H9 (cell line): ENCODE measurements around the gene DUSP6. TPM values are rescaled to one million over a fixed set of nuclear protein-coding genes. Genes with fewer than 3 reads are reported as not detected.

Experiments used
- DNase-seq: peaks from one replicate; pipeline ENCODE4 v3.0.0-alpha.2; 2017
- H2AFZ ChIP-seq: one replicate; pipeline ENCODE4 v1.6.1; 2013; ENCODE audit warnings: mild to moderate bottlenecking, low read length, control low read depth, moderate library complexity
- H2AK5ac ChIP-seq: 2 replicates; pipeline ENCODE4 v1.6.1; 2013; ENCODE audit warnings: low read length, control low read depth, mixed read lengths; ENCODE audit not compliant: insufficient read length
- H2BK120ac ChIP-seq: one replicate; pipeline ENCODE4 v1.6.1; 2013; ENCODE audit warnings: low read depth, mild to moderate bottlenecking, low read length, control low read depth, inconsistent platforms; ENCODE audit not compliant: poor library complexity, severe bottlenecking
- H2BK12ac ChIP-seq: 2 replicates; pipeline ENCODE4 v1.6.1; 2013; ENCODE audit warnings: low read length, control low read depth, mixed read lengths, low read depth; ENCODE audit not compliant: insufficient read length
- H2BK15ac ChIP-seq: 2 replicates; pipeline ENCODE4 v1.6.1; 2013; ENCODE audit warnings: low read depth, low read length, control low read depth
- H2BK20ac ChIP-seq: one replicate; pipeline ENCODE4 v1.6.1; 2013; ENCODE audit warnings: low read depth, mild to moderate bottlenecking, low read length, control low read depth, inconsistent platforms; ENCODE audit not compliant: poor library complexity, severe bottlenecking
- H2BK5ac ChIP-seq: 2 replicates; pipeline ENCODE4 v1.6.1; 2013; ENCODE audit warnings: low read length, control low read depth, mixed read lengths; ENCODE audit not compliant: insufficient read length
- H3K14ac ChIP-seq: 2 replicates; pipeline ENCODE4 v1.6.1; 2013; ENCODE audit warnings: low read length, control low read depth; ENCODE audit not compliant: insufficient read depth
- H3K18ac ChIP-seq: 2 replicates; pipeline ENCODE4 v1.6.1; 2013; ENCODE audit warnings: low read depth, mild to moderate bottlenecking, mixed read lengths, low read length, control low read depth; ENCODE audit not compliant: insufficient read length
- H3K23ac ChIP-seq: 2 replicates; pipeline ENCODE4 v1.6.1; 2013; ENCODE audit warnings: low read length, control low read depth, mixed read lengths, low read depth; ENCODE audit not compliant: insufficient read length
- H3K23me2 ChIP-seq: 2 replicates; pipeline ENCODE4 v1.6.1; 2013; ENCODE audit warnings: low read depth, mild to moderate bottlenecking, mixed read lengths, low read length, control low read depth; ENCODE audit not compliant: insufficient read length, poor library complexity, severe bottlenecking
- H3K27ac ChIP-seq: 2 replicates; pipeline ENCODE4 v1.5.1; 2013; ENCODE audit warnings: low read length, control low read depth, mixed read lengths, low read depth; ENCODE audit not compliant: insufficient read length
- H3K27me3 ChIP-seq: 2 replicates; pipeline ENCODE4 v1.6.1; 2013; ENCODE audit warnings: low read length, control low read depth, inconsistent platforms; ENCODE audit not compliant: insufficient read depth
- H3K4ac ChIP-seq: 2 replicates; pipeline ENCODE4 v1.6.1; 2013; ENCODE audit warnings: low read depth, mild to moderate bottlenecking, control low read depth, inconsistent platforms, low read length, moderate library complexity
- H3K4me1 ChIP-seq: 2 replicates; pipeline ENCODE4 v1.6.1; 2013; ENCODE audit warnings: low read length, control low read depth, inconsistent platforms; ENCODE audit not compliant: insufficient read depth
- H3K4me2 ChIP-seq: 2 replicates; pipeline ENCODE4 v1.6.1; 2013; ENCODE audit warnings: low read length, control low read depth, mixed read lengths; ENCODE audit not compliant: insufficient read length, insufficient read depth
- H3K56ac ChIP-seq: 2 replicates; pipeline ENCODE4 v1.6.1; 2013; ENCODE audit warnings: low read depth, mild to moderate bottlenecking, mixed read lengths, low read length, control low read depth; ENCODE audit not compliant: insufficient read length
- H3K79me1 ChIP-seq: 2 replicates; pipeline ENCODE4 v1.6.1; 2013; ENCODE audit warnings: low read depth, mild to moderate bottlenecking, moderate library complexity, low read length, control low read depth, inconsistent platforms; ENCODE audit not compliant: insufficient read depth, poor library complexity, severe bottlenecking
- H3K79me2 ChIP-seq: 2 replicates; pipeline ENCODE4 v1.6.1; 2013; ENCODE audit warnings: low read length, control low read depth, inconsistent platforms; ENCODE audit not compliant: insufficient read depth
- H3K9ac ChIP-seq: 2 replicates; pipeline ENCODE4 v1.6.1; 2013; ENCODE audit warnings: low read length, control low read depth, mixed read lengths; ENCODE audit not compliant: insufficient read length; ENCODE audit errors: extremely low read depth
- H3K9me3 ChIP-seq: one replicate; pipeline ENCODE4 v1.6.1; 2013; ENCODE audit warnings: low read depth, low read length, inconsistent platforms; ENCODE audit not compliant: control insufficient read depth
- H3T11ph ChIP-seq: one replicate; pipeline ENCODE4 v1.6.1; 2013; ENCODE audit warnings: mild to moderate bottlenecking, low read length, control low read depth, inconsistent platforms
- H4K20me1 ChIP-seq: one replicate; pipeline ENCODE4 v1.6.1; 2013; ENCODE audit not compliant: control insufficient read depth, insufficient read length, insufficient read depth
- H4K5ac ChIP-seq: 2 replicates; pipeline ENCODE4 v1.6.1; 2013; ENCODE audit warnings: low read depth, mild to moderate bottlenecking, mixed read lengths, low read length, control low read depth; ENCODE audit not compliant: insufficient read length
- H4K8ac ChIP-seq: replicated peaks from 2 replicates; pipeline ENCODE4 v1.6.1; 2013; ENCODE audit warnings: low read length, control low read depth, mixed read lengths, low read depth; ENCODE audit not compliant: insufficient read length
- H4K91ac ChIP-seq: 2 replicates; pipeline ENCODE4 v1.6.1; 2013; ENCODE audit warnings: low read depth, mild to moderate bottlenecking, moderate library complexity, mixed read lengths, low read length, control low read depth; ENCODE audit not compliant: insufficient read length
- H3K27ac Mint-ChIP-seq, 3 experiments: 2 replicates in 2 of 3; 3 replicates in 1 of 3; pipeline ENCODE4 v1.8.0; 2020 to 2021; ENCODE audit warnings: mixed read lengths in 3 of 3, mild to moderate bottlenecking in 1 of 3, moderate library complexity in 1 of 3
- H3K27me3 Mint-ChIP-seq: 2 replicates; pipeline ENCODE4 v1.8.0; 2021; ENCODE audit warnings: low read depth, mild to moderate bottlenecking, moderate library complexity, mixed read lengths
- H3K36me3 Mint-ChIP-seq, 3 experiments: 2 replicates in 2 of 3; 3 replicates in 1 of 3; pipeline ENCODE4 v1.8.0; 2020 to 2021; ENCODE audit warnings: low read depth in 3 of 3, mixed read lengths in 3 of 3; ENCODE audit not compliant: insufficient read depth in 1 of 3
- H3K4me1 Mint-ChIP-seq, 2 experiments: 2 replicates each; pipeline ENCODE4 v1.8.0; 2020; ENCODE audit warnings: mixed read lengths in 2 of 2
- H3K4me3 Mint-ChIP-seq, 2 experiments: 2 replicates in 1 of 2; 3 replicates in 1 of 2; pipeline ENCODE4 v1.8.0; 2020 to 2021; ENCODE audit warnings: mild to moderate bottlenecking in 2 of 2, mixed read lengths in 2 of 2, moderate library complexity in 1 of 2
- H3K9me3 Mint-ChIP-seq, 2 experiments: 2 replicates in 1 of 2; 3 replicates in 1 of 2; pipeline ENCODE4 v1.8.0; 2020; ENCODE audit warnings: mild to moderate bottlenecking in 2 of 2, mixed read lengths in 2 of 2, moderate library complexity in 1 of 2
- CTCF ChIP-seq: fragments of 200-600 bp; sonication (generic); conservative IDR thresholded peaks from 3 replicates; pipeline ENCODE4 v1.8.0; 2021; ENCODE audit warnings: antibody characterized with exemption, mild to moderate bottlenecking
- WGBS: extraction: QIAGEN DNeasy Blood & Tissue Kit; methylation state at CpG from one replicate; pipeline ENCODE4 v1.1.7; 2013; ENCODE audit warnings: missing lambda C conversion rate, low lambda C conversion rate, mixed read lengths; ENCODE audit not compliant: insufficient read length; ENCODE audit errors: extremely low coverage; 5-methylcytosine and 5-hydroxymethylcytosine counted together
- total RNA-seq: library from RNA; stranded (reverse); gene quantifications from 2 replicates; pipeline ENCODE4 v1.2.1, GENCODE V29; 2021

Gene DUSP6
- total RNA-seq, 1 experiment from 2014 or later = 35.3 TPM

GRCh38 chr12:89345376-89345775 lies 6.9 kb downstream of the DUSP6 start:
- H3K79me2 ChIP-seq = peaks cover 11% of the 10 kb centered on the region; the same call in 1 of the 2 replicates
- Mint-ChIP-seq H3K4me1 (peaks cover 64 to 70% of the 10 kb centered on the region in 2 experiments), H3K4me3 (peak overlapping the region in 1 of 2 experiments; percentile 57; a peak in 4 of 5 replicates)

More at GRCh38 chr12:89345376-89345775, 6.9 kb downstream of the DUSP6 start:
- Histone ChIP-seq H2BK12ac (no peak overlapping the region), H3K79me1 (no peaks in the 10 kb centered on the region), H3K4me2 (peak overlapping the region; percentile 28), H3K14ac (no peak overlapping the region), H4K5ac (no peak overlapping the region), H3K23me2 (no peaks in the 10 kb centered on the region), H3K4ac (no peak overlapping the region), H4K8ac (no peak overlapping the region), H3K4me1 (peaks cover 14% of the 10 kb centered on the region; the same call in 1 of the 2 replicates), H3K27ac (no peak overlapping the region), H4K20me1 (no peaks in the 10 kb centered on the region), H3K9ac (no peak overlapping the region), H2BK120ac (no peak overlapping the region), H4K91ac (no peak overlapping the region), H3T11ph (no peak overlapping the region), H3K27me3 (no peaks in the 10 kb centered on the region), H3K23ac (no peak overlapping the region), H2BK20ac (no peak overlapping the region), H3K18ac (no peak overlapping the region), H3K56ac (no peak overlapping the region), H3K9me3 (no peaks in the 10 kb centered on the region), H2AFZ (no peak overlapping the region), H2BK5ac (no peak overlapping the region), H2BK15ac (no peak overlapping the region), H2AK5ac (no peak overlapping the region)
- no CpG with 5 or more reads among the region's 3 CpGs for WGBS
- DNase-seq = no peak
- peak overlapping the region in 1 of 3 experiments; percentile 97; a peak in 2 of 7 replicates for H3K27ac Mint-ChIP-seq
- peaks cover 87% of the 10 kb centered on the region for H3K27me3 Mint-ChIP-seq
- no peak for TF ChIP-seq CTCF
- H3K9me3 Mint-ChIP-seq = peaks cover 0 to 12% of the 10 kb centered on the region in 2 experiments; a peak in 4 of 5 replicates
- peaks cover 19 to 35% (median 28%) of the 10 kb centered on the region in 3 experiments; a peak in 6 of 7 replicates for H3K36me3 Mint-ChIP-seq
